HG02840 (cell line): ENCODE measurements around the gene LOXL3.

ENCODE experiments used
- ATAC-seq: cut with Tn5 transposase; IDR thresholded peaks from one replicate; pipeline ENCODE4 v1.9.1; 2021; ENCODE audit warnings: mild to moderate bottlenecking, moderate library complexity, moderate number of reproducible peaks; ENCODE audit not compliant: unreplicated experiment, low FRiP score

The LOXL3 gene, protein sequence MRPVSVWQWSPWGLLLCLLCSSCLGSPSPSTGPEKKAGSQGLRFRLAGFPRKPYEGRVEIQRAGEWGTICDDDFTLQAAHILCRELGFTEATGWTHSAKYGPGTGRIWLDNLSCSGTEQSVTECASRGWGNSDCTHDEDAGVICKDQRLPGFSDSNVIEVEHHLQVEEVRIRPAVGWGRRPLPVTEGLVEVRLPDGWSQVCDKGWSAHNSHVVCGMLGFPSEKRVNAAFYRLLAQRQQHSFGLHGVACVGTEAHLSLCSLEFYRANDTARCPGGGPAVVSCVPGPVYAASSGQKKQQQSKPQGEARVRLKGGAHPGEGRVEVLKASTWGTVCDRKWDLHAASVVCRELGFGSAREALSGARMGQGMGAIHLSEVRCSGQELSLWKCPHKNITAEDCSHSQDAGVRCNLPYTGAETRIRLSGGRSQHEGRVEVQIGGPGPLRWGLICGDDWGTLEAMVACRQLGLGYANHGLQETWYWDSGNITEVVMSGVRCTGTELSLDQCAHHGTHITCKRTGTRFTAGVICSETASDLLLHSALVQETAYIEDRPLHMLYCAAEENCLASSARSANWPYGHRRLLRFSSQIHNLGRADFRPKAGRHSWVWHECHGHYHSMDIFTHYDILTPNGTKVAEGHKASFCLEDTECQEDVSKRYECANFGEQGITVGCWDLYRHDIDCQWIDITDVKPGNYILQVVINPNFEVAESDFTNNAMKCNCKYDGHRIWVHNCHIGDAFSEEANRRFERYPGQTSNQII

GRCh38 chr2:74553892-74554819 is at the start of gene LOXL3, which contains the start of gene DOK1:
Gene LOXL3, minus strand, starts transcription at chr2:74553942. Its CDS starts 1,308 bp downstream, at chr2:74552634.
Gene DOK1, plus strand, starts transcription at chr2:74554720. Its CDS starts 35 bp downstream, at chr2:74554755.
- ATAC-seq: peak; percentile 54

DNA sequence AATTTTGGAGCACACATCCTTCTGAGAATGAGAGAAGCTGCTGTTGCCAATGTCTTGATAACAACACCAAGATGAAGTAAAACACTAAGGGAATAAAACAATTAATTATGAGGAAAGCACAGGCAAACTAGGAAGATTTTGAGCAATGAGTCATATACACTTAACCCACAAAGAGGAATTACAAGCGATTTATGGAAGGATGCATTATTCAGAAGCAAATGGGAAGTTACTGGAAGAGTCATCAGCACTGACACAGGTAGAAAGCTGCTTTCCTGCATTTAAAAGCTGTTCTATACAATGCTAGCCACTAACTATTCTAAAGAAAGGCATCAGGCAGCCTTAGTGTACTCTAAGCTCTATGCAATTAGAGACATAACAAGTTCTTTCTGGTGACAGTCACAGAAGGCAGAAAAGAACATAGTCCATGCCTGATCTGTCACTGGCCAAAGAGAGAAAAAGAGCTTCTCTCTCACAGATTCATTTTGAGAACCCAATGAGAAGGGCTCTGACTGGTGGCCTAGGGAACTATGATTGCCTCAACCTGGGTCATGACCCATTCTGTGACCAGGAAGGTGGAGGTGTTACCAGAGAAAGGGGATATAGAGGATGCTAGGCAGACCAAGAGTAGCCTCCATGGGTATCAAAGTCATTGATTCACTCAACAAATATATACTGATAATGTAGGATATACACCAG is 49.0 kb upstream of the LOXL3 start:
- ATAC-seq: no peak

DNA sequence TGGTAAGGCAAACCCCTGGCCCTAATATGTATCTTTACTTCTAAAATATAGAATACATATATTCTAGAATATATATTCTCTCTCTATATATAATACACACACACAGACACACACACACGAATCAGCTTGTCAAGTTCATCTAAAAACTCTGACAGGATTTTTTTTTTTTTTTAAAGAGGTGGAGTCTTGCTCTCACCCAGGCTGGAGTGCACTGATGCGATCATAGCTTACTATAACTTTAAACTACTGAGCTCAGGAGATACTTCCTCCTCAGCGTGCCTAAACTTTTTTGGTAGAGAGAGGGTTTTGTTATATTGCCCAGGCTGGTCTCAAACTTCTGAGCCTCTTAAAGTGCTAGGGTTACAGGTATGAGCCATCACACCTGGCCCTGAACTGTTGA is 45.9 kb upstream of the LOXL3 start:
- no peak for ATAC-seq

- no peak for ATAC-seq
Observed at GRCh38 chr2:74597410-74597809, 43.7 kb upstream of the LOXL3 start.

DNA sequence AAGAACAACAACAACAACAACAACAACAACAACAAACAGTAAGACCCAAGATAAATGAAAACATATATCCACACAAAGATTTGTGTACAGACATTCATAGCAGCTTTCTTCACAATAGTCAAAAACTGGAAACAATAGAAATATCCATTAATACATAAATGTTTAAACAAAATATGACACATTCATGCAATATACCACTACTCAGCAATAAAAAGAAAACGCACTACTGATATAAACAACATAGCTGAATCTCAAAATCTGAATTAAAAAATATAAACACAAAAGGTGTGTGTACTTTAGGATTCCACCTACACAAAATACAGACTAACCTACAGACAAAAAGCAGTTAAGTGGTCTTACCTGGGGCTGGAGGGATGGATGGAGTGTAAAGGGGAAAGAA is 42.8 kb upstream of the LOXL3 start:
- ATAC-seq: no peak

DNA sequence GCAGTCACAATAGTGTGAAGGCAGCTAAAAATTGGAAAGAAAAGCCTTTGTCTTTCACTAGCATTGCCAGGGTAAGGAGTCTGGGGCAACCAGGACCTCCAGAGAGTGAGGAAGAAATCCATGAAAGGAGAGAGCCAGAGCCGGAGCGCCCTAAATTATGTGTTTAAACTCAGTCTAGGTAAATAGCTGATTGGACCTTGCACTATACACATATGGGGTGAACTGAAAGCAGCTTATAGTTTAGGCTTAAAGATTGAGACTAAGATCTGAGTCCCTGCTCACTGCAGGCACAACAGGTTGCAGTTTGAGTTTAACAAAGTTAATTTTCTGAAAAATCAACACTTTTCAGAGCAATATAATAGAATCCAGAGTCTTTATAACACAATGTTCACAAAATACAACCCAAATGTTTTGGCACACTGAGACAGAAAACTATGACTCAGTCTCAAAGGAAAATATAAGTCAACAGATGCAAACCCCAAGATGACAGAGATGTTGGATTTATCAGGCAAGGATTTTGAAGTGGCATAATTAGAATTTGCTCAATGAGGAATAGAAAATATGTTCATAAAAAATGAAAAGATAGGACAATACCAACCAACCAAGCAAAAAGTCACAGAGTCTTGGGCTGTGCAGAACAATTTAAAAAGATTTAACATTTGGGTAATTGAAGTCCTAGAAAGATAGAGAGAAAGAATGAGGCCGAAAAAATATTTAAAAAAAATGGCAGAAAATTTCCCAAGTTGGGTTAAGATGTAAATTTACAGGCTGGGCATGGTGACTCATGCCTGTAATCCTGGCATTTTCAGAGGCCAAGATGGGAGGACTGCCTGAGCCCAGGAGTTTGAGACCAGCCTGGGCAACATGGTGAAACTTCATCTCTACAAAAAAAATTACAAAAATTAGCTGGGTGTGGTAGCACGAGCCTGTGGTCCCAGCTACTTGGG is 40.4 kb upstream of the LOXL3 start:
- ATAC-seq: no peak

DNA sequence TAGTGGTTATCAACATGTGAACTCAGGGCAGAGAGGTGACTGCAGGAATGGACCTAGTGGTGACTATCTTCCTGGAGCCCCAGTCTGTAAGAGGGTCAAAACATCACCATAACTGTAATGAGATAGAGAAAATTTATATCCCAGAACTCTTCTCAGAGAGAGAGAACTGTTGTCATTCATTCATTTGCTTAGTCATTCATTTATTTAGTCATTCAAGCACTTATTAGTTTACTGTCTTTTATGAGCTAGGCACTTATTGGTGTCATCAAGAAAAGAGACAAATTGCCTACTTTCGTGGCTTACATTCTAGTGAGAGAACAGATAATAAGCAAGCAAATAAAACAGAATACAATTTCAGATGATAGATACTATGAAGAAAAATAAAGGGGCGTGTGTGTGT is 34.9 kb upstream of the LOXL3 start:
- no peak for ATAC-seq

- ATAC-seq: no peak
Observed at GRCh38 chr2:74587664-74588277, 34.0 kb upstream of the LOXL3 start.

DNA sequence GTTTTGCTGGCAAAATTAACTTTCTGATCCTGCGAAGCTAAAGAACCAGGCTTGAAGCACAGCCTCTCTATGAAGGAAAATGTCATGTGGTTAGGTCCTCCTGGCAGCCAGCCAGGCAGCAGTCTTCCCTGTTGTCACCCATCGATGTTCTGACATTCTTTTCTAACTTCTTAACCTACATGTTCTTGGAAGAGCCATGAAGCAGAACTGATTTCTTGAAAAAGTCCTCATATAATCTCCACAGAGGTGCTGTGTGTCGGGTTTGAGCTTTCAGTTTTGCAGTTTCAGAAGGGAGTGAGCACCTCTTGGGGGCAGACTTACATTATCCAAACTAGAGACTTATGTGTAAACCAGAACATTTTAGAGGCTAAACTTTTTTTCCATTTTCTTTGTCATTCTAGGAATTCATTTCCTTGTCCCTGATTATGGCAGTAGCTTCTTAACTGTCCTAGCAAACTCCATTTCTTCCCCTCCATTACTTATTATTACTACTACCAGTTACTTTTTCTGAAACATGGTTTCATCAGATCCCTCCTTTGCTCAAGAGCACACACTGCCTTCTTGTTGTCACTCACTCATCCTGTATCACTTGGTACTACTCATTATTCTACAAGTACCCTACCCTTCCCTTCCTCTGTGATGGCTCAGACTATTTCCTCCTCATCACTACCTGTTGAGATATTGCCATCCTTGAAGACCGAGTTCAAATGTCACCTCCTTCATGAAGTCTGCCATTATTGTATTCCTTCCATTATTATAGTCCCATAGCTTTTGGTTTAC is 31.9 kb upstream of the LOXL3 start:
- no peak for ATAC-seq

GRCh38 chr2:74584088-74584645 is 30.4 kb upstream of the LOXL3 start:
- no peak for ATAC-seq

GRCh38 chr2:74583504-74583903 is 29.8 kb upstream of the LOXL3 start:
- ATAC-seq: no peak

DNA sequence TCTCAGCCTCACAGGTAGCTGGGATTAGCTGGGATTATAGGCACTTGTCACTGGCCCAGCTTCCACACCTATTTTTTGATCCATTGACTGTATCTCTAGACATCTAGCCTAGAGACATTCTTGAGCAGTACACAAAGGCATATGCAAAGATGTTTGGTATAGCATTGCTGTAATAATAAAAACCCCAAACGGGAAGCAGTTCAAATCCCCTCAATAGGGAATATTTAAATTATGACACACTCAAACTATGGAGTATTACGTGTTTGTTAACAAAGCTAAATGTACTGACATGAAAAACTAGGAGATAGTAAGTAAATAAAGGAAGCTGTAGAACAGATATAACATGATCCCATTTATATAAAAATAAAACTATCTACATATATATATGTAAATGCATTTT is 28.4 kb upstream of the LOXL3 start:
- ATAC-seq: no peak

- no peak for ATAC-seq
Observed at GRCh38 chr2:74581463-74581862, 27.7 kb upstream of the LOXL3 start.

- ATAC-seq: no peak
Observed at GRCh38 chr2:74578408-74578807, 24.7 kb upstream of the LOXL3 start.

GRCh38 chr2:74577448-74577847 is 23.7 kb upstream of the LOXL3 start:
- ATAC-seq: no peak

GRCh38 chr2:74576863-74577229 is 23.1 kb upstream of the LOXL3 start:
- no peak for ATAC-seq

GRCh38 chr2:74576211-74576862 is 22.6 kb upstream of the LOXL3 start:
- no peak for ATAC-seq
